ENCODE data around the gene GOPC.

GRCh38 chr6:117637770-117638169 is 35.5 kb upstream of the GOPC start:
- TF ChIP-seq CTCF (IDR thresholded peaks at IDR 0.05) (no peak), TEAD4 (CRISPR knock-in tag; IDR thresholded peaks at IDR 0.05) (no peak), KAT7 (CRISPR knock-in tag; IDR thresholded peaks at IDR 0.05; ENCODE audit: borderline replicate concordance) (no peak), MAX (CRISPR knock-in tag; IDR thresholded peaks at IDR 0.05) (no peak)
